NCI-H1417 treated with DMSO at 0.1 percent for 48 hours (cell line): Measurements from ENCODE around the gene YTHDF1.

Source experiments
- DNase-seq: peaks from one replicate; lab custom pipeline; 2025; lab: John Stamatoyannopoulos, UW

The YTHDF1 gene

GRCh38 chr20:63248835-63249591 lies 33.1 kb upstream of the YTHDF1 start:
- no peak for DNase-seq

DNA sequence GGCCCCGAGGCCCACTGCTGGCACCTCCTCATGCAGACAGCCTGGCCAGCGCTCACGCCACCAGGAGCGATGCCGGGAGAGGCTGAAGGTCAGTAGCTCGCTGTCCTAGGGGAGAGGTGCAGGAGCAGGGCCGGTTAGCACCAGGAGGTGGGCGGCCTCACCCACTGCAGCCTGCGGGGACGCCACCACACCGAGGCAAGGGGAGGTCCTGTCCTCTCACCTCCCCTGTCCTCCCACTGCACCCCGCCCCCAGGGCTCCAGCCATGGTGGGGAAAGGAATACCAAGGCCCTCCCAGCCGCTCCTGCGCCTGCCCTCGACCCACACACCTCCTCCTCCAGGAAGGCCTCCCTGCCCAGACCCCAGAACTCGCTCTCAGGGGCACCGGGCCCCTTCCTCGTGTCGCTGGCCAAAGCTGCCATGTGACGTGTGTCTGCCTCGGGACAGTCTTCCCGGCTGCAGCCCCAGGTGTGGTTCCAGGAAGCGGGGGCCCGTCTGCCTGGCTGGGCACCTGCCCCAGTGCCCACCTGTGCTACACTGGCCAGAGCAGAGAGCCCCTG lies 31.8 kb upstream of the YTHDF1 start:
- DNase-seq, result no peak

- no peak for DNase-seq
These were observed 30.8 kb upstream of the YTHDF1 start for GRCh38 chr20:63246490-63247288.

DNA sequence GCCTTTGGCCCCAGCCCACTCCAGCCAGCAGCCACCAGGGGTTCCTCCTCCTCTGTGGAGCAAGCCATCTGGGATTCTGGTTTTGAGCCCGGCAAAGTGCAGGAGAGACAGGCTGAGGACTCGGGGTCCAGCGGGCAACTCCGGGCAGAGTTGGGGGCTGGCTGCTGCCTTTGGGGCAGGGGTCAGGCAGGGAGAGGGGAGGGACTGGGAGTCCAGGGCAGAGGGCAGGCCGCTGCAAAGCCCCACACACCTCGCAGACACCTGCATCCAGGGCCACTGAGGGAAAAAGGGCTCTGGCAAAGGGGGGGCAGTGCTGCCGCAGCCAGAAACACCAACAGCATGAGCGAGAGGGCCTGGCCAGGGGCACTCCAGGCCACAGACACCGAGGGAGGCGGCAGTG lies 28.5 kb upstream of the YTHDF1 start:
- no peak for DNase-seq

GRCh38 chr20:63243604-63244247 lies 27.8 kb upstream of the YTHDF1 start:
- DNase-seq, result no peak

DNA sequence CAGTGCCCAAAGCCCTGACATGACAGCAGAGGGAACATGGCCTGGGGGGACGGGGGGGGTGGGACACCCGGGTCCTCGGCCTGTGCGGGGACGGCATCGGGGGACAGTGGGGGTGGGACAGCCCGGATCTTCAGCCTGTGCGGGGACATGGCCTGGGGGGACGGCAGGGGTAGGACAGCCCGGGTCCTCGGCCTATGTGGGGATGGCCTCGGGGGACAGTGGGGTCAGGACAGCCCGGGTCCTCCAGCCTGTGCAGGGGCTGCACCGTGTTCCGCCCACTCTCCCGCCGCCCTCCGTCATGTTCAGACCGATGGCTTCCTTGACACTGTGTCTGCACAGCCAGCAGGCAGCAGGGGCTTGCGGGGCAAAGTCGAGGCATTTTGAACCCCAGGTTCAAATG lies 26.8 kb upstream of the YTHDF1 start:
- DNase-seq, result no peak

DNA sequence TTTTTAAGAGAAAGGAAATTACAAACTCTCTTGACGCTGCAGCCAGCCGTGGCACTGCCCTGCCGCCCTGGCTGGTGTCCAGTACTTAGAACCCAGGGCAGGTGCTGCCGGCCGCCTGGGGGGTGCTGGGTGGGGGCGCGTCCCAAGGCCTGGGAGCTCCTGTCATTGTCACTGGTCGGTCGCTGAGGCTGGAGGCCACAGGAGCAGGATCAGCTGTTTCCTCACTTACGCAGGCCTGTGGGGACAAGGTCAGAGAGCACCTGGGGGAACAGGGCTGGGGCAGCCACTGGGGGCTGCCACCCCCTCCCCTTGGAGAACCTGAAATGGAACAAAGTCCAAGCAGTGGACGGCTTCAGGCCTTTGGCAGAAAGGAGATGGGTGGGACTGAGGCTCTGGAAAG lies 25.3 kb upstream of the YTHDF1 start:
- DNase-seq, result no peak

- no peak for DNase-seq
These were observed 24.1 kb upstream of the YTHDF1 start for GRCh38 chr20:63240004-63240403.

DNA sequence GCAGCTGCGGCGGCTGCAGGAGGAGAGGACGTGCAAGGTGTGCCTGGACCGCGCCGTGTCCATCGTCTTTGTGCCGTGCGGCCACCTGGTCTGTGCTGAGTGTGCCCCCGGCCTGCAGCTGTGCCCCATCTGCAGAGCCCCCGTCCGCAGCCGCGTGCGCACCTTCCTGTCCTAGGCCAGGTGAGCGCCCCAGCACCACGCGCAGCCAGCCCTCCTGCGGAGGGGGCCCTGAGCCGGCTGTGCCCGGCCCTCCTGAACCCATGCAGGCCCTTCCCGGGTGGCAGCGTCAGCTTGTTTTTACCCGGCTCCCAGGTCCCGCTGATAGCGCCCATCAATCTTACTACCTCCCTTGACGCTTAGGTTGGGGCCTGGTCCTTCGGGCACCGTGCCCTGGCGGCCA lies 23.5 kb upstream of the YTHDF1 start:
- no peak for DNase-seq

DNA sequence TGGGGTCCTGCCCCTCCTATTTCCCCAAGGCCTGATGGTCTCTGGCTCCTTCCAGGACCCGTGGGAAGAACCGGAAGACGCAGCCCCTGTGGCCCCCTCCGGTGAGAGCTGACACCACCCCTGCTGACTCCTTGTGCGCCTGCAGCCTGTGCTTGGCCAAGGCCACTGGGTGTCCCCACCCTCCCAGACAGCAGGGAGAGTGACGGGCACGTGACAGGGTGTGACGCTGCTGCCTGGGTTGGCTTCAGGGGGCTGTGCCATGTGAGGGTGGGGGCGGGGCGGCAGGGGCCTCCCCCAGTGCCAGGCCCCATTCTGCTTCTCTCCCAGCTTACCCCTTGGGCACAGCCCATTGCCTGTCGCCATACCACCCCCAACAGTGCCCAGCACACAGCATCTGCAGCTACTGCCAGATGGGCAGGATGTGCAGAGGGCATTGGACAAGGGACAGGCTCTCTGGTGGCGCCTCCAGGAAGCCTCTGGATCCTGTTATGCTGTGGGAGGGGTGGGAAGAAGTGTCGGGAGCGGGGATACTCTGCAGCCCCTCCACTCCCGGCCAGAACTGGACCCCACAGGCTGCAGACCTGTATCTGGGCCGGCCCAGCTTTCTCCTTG lies 22.7 kb upstream of the YTHDF1 start:
- DNase-seq, result no peak

GRCh38 chr20:63238031-63238430 lies 22.1 kb upstream of the YTHDF1 start:
- no peak for DNase-seq

- no peak for DNase-seq
These were observed 20.3 kb upstream of the YTHDF1 start for GRCh38 chr20:63236116-63236837.

GRCh38 chr20:63235399-63235983 lies 19.6 kb upstream of the YTHDF1 start, which contains the start of gene BIRC7:
Gene BIRC7, plus strand, starts transcription at chr20:63235905. Its CDS starts 192 bp downstream, at chr20:63236097.
- DNase-seq, result no peak

- no peak for DNase-seq
These were observed 18.9 kb upstream of the YTHDF1 start for GRCh38 chr20:63234693-63235398.

DNA sequence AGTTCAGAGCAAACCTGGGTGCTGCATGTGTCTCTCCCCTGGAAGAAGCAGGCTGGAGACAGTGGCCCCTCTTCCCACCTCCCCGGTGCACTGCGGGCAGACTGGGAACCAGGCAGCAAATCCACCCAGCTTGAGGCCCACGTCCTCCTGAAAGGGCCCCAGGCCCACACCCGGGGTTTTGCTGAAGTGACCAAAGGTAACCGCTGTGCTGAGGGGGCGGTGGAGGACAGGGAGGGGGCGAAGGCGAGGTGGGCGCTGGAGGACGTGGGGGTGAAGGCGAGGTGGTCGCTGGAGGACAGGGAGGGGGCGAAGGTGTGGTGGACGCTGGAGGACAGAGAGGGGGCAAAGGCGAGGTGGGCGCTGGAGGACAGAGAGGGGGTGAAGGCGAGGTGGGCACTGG lies 18.0 kb upstream of the YTHDF1 start:
- DNase-seq, result no peak

DNA sequence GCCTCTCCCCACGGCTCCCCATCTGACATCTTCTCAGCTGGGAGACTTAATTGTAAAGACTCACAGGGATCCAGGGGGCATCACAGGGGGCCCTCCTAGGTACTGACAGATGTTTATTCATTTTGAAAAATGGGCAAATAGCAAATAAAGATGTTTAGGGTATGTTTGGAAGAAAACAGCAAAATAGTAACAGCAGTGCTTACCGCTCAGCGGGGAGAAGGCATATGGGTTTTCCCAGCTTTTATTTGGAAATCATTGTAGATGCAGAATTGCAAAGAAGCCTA lies 17.1 kb upstream of the YTHDF1 start:
- no peak for DNase-seq

GRCh38 chr20:63232235-63233060 lies 16.5 kb upstream of the YTHDF1 start:
- no peak for DNase-seq

DNA sequence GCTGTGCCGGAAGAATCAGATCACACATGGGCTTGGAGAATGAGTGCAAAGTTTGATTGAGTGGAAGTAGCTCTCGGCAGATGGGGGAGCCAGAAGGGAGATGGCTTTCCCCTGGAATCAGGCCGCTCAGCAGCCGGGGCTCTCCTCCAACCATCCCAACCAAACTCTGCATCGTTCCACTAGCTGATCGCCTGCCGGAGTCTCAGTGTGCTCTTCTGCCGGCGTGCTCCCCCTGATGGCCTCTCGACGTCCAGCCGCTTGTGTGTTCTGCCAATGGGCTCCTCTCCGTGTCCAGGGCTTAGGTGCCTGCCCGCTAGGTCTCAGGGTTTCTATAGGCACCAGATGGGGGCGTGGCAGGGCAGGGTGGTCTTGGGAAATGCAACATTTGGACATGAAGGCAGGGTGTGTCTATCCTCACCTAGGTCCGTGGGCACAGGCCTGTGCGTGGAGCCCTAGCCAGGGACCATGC lies 14.9 kb upstream of the YTHDF1 start:
- DNase-seq, result no peak

DNA sequence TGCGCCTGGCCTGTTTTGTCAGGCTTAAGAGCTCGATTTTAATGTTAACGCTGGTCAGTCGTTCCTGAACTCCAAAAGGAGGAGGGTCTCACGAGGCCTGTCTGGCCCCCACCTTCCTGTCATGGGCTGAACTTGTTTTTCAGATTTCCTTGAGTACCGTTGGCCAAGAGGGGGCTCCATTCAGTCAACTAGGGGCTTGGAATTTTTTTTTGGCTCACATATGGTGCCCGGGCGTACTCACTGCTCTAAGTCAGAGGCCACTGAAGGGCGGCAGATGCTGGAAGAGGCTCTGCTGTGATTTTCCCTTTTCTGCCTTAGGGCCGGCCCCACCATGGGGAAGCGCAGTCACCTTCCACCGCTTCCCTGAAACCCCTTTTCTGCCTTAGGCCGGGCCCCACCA lies 12.9 kb upstream of the YTHDF1 start:
- no peak for DNase-seq

GRCh38 chr20:63227260-63227659 lies 11.3 kb upstream of the YTHDF1 start:
- DNase-seq, result no peak
